ENCODE data around the gene CCDC121.

The CCDC121 gene, protein sequence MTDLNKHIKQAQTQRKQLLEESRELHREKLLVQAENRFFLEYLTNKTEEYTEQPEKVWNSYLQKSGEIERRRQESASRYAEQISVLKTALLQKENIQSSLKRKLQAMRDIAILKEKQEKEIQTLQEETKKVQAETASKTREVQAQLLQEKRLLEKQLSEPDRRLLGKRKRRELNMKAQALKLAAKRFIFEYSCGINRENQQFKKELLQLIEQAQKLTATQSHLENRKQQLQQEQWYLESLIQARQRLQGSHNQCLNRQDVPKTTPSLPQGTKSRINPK

DNA sequence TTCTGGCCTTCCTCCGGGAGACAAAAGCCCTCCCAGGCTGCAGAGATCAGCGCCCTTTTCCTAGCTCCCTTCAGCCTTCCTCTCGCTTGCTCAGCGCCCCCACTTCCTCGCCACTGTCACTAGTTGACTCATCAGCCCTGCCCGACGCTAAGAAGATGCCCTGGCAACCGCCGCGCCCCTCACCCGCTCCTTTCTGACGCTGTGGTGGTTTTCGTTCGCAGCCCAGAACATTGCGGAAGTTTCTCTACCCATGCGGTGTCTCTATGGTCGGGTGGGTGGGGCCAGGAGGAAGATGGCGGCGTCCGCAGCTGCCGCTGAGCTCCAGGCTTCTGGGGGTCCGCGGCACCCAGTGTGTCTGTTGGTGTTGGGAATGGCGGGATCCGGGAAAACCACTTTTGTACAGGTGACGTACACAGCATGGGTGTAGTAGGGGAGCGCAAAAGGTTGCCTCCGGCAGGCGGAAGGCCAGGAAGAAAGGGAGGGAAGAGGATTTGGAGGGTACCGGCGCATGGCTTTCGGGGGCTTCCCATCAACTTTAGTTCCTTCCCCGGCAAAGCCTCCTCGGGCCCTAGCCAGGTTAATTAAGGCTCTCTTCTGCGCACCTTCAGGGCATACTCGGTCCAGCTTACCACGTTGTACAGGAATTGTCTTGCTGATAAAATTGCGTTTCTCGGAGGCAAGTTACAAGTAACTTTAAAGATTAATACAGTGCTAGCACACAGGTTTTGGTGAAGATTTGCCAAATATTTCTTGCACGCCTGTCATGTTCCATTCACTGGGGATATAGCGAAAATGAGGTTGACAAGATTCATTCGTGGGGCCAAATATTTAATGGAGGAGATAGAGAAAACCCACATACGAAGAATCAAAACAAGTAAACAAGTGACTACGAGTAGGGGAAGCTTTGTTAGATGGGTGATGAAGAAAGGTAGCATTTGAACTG lies at the start of gene CCDC121, which contains the start of gene GPN1:
Gene CCDC121, minus strand, starts transcription at position 246 of the 943 bp plus-strand sequence. CDS start 1,213 bp downstream, outside the sequence.
Gene GPN1, plus strand, starts transcription at position 284 of the 943 bp plus-strand sequence. Its CDS starts 9 bp downstream, at position 293.
- peak within 1 kb of the TSS; percentile 72 for H3K4me3 ChIP-seq (ENCODE audit: low read length)
- peak; percentile 95 for DNase-seq (ENCODE audit: low read depth)
- TF ChIP-seq, protein P1, sequence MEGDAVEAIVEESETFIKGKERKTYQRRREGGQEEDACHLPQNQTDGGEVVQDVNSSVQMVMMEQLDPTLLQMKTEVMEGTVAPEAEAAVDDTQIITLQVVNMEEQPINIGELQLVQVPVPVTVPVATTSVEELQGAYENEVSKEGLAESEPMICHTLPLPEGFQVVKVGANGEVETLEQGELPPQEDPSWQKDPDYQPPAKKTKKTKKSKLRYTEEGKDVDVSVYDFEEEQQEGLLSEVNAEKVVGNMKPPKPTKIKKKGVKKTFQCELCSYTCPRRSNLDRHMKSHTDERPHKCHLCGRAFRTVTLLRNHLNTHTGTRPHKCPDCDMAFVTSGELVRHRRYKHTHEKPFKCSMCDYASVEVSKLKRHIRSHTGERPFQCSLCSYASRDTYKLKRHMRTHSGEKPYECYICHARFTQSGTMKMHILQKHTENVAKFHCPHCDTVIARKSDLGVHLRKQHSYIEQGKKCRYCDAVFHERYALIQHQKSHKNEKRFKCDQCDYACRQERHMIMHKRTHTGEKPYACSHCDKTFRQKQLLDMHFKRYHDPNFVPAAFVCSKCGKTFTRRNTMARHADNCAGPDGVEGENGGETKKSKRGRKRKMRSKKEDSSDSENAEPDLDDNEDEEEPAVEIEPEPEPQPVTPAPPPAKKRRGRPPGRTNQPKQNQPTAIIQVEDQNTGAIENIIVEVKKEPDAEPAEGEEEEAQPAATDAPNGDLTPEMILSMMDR (IDR thresholded peaks at IDR 0.05; ENCODE audit: insufficient read depth, low read depth, low read length, missing control alignments) = no peak

GRCh38 chr2:27672723-27673486 lies 44.1 kb upstream of the CCDC121 start:
- TF ChIP-seq, protein P1 (IDR thresholded peaks at IDR 0.05; ENCODE audit: insufficient read depth, low read depth, low read length, missing control alignments) = no peak

GRCh38 chr2:27671235-27671634 lies 42.4 kb upstream of the CCDC121 start:
- no peak overlapping the region for H3K4me3 ChIP-seq (ENCODE audit: low read length)
- DNase-seq (ENCODE audit: low read depth) = no peak
- TF ChIP-seq, protein P1 (IDR thresholded peaks at IDR 0.05; ENCODE audit: insufficient read depth, low read depth, low read length, missing control alignments) = no peak

More at GRCh38 chr2:27672723-27673486, 44.1 kb upstream of the CCDC121 start:
- no peak overlapping the region for H3K4me3 ChIP-seq (ENCODE audit: low read length)
- DNase-seq (ENCODE audit: low read depth) = no peak

DNA sequence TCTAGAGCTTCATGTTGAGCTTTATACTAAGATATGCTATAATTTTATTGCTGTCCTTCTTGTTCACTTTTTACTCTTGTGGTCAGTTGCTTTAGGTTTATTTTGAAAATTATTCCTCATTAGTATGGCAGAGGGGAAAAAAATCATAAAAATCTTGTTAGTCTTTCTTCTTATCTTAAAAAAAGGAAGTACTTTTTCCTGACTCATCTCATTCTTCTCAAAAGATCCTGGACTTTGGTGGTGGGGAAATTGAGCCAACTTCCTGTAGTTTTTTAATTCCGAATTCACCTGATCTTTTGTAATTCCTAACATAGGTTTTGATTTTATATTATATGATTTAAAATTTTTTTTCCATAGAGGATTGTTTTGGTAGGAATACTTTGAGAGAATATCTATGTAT lies 38.6 kb upstream of the CCDC121 start:
- DNase-seq (ENCODE audit: low read depth) = no peak
- no peak overlapping the region for H3K4me3 ChIP-seq (ENCODE audit: low read length)
- TF ChIP-seq, protein P1 (IDR thresholded peaks at IDR 0.05; ENCODE audit: insufficient read depth, low read depth, low read length, missing control alignments) = no peak

- DNase-seq (ENCODE audit: low read depth) = no peak
- TF ChIP-seq, protein P1 (IDR thresholded peaks at IDR 0.05; ENCODE audit: insufficient read depth, low read depth, low read length, missing control alignments) = no peak
- H3K4me3 ChIP-seq (ENCODE audit: low read length) = peak overlapping the region; percentile 95
These were observed 36.0 kb upstream of the CCDC121 start for GRCh38 chr2:27664622-27665363.

DNA sequence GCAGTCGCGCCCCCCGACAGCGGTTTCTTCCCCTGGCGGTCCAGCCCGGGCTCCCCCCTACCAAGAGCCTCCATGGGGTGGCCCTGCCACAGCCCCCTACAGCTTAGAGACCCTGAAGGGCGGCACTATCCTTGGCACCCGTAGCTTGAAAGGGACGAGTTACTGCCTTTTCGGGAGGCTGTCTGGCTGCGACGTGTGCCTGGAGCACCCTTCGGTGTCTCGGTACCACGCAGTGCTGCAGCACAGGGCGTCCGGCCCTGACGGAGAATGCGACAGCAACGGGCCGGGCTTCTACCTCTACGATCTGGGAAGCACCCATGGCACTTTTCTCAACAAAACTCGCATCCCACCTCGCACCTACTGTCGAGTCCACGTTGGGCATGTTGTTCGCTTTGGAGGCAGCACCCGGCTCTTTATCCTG lies 35.4 kb upstream of the CCDC121 start:
- TF ChIP-seq, protein P1 (IDR thresholded peaks at IDR 0.05; ENCODE audit: insufficient read depth, low read depth, low read length, missing control alignments) = no peak
- H3K4me3 ChIP-seq (ENCODE audit: low read length) = peak overlapping the region; percentile 95
- DNase-seq (ENCODE audit: low read depth) = no peak
